ENCODE data around the gene ABCC6. TPM values are rescaled to one million over a fixed set of nuclear protein-coding genes. Genes with fewer than 3 reads are reported as not detected.

The ABCC6 gene
- total and polyA plus RNA-seq, 3 donors from 2014 or later = 0.87 to 1.5 (median 1.0) TPM

DNA sequence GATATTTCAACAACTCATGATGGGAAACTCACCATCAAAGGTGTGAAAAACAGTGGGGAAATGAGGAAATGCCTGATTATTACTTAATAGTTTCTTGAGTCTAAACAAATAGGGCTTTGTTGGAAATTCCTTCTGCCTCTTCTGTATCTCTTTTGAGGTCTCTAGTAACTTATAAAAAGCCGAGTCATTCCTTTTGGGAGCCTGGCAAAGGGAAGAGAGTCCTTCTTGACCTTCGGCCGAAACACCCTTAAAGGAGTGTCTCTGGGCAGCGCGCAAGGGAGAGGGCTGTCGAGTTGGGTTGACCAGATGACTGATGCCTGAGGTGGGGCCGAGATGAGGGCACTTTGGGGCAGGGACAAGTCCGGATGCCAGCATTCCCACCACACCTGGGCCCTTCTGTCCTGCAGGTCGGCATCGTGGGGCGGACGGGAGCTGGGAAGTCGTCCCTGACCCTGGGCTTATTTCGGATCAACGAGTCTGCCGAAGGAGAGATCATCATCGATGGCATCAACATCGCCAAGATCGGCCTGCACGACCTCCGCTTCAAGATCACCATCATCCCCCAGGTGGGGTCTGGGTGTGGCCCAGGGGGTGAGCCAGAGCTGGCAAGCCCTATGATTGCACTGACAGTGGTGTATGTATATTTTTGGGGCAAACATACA is 89.2 kb downstream of the ABCC6 start:
- Histone ChIP-seq H3K27ac (peak overlapping the region in 1 of 2 donors; percentile 71), H3K4me1 (peaks cover 13% of the 10 kb centered on the region), H3K9me3 (no peaks in the 10 kb centered on the region), H3K27me3 (no peaks in the 10 kb centered on the region), H3K4me3 (no peak overlapping the region), H3K36me3 (ENCODE audit: low read depth, missing control alignments) (no peaks in the 10 kb centered on the region)
- DNase-seq = no peak
- 88 to 95% methylated on average over 18 to 21 of the region's 21 CpGs for WGBS, 2 donors
- intact Hi-C loops (cut with DNase I; ENCODE audit: low total_unique reads) = no loop called here
- TF ChIP-seq, protein P1, sequence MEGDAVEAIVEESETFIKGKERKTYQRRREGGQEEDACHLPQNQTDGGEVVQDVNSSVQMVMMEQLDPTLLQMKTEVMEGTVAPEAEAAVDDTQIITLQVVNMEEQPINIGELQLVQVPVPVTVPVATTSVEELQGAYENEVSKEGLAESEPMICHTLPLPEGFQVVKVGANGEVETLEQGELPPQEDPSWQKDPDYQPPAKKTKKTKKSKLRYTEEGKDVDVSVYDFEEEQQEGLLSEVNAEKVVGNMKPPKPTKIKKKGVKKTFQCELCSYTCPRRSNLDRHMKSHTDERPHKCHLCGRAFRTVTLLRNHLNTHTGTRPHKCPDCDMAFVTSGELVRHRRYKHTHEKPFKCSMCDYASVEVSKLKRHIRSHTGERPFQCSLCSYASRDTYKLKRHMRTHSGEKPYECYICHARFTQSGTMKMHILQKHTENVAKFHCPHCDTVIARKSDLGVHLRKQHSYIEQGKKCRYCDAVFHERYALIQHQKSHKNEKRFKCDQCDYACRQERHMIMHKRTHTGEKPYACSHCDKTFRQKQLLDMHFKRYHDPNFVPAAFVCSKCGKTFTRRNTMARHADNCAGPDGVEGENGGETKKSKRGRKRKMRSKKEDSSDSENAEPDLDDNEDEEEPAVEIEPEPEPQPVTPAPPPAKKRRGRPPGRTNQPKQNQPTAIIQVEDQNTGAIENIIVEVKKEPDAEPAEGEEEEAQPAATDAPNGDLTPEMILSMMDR (IDR thresholded peaks at IDR 0.05) = no peak
- TF ChIP-seq POLR2A (IDR thresholded peaks at IDR 0.05) = no peak

DNA sequence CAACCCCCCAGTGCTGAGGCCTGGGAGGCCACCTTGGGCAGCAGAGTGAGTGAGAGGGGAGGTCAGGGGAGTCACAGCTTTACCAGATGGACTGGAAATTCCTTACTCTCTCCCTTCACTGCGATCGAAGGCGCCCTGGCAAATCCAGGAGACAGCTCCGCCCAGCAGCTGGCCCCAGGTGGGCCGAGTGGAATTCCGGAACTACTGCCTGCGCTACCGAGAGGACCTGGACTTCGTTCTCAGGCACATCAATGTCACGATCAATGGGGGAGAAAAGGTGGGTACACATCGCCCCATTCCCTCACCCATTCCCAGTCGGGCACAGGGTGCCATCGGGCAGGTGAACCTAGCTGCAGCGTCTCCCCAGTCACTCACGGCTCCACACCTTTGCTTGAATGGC is 91.6 kb downstream of the ABCC6 start:
- H3K4me3 ChIP-seq = no peak overlapping the region
- no peaks in the 10 kb centered on the region for H3K27me3 ChIP-seq
- H3K27ac ChIP-seq = no peak overlapping the region
- no peaks in the 10 kb centered on the region for H3K36me3 ChIP-seq (ENCODE audit: low read depth, missing control alignments)
- H3K4me1 ChIP-seq = peaks cover 13% of the 10 kb centered on the region
- no peak for DNase-seq
- TF ChIP-seq, protein P1 (IDR thresholded peaks at IDR 0.05) = no peak
- TF ChIP-seq POLR2A (IDR thresholded peaks at IDR 0.05) = no peak
- H3K9me3 ChIP-seq = no peaks in the 10 kb centered on the region
- WGBS, 2 donors = 90 to 94% methylated on average over 15 of the region's 15 CpGs
- intact Hi-C loops (cut with DNase I; ENCODE audit: low total_unique reads) = no loop called here

DNA sequence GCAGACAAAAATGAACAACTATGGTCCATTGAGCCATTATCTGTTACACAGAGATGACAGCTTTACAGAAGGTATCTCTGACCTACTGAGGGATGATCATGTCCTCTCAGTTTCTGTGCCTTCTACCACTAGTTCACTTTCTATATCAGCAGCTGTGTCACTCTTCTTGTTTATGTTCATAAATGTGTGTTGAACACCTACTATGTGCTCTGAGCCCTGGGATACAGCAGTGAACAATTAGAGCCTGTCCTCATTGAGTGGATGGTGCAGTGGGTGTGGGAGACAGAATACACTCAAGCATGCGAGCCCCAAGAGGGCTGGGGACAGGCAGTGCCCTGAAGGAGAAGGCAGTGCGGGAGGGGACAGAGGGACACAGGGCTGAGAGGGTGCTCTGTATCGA is 92.1 kb downstream of the ABCC6 start:
- no peak for DNase-seq
- TF ChIP-seq, protein P1 (IDR thresholded peaks at IDR 0.05) = no peak
- no peak for TF ChIP-seq POLR2A (IDR thresholded peaks at IDR 0.05)
- intact Hi-C loops (cut with DNase I; ENCODE audit: low total_unique reads) = no loop called here
- H3K9me3 ChIP-seq = no peaks in the 10 kb centered on the region
- H3K4me1 ChIP-seq = peaks cover 13% of the 10 kb centered on the region
- WGBS, 2 donors = 90 to 95% methylated on average over 3 of the region's 3 CpGs
- no peaks in the 10 kb centered on the region for H3K36me3 ChIP-seq (ENCODE audit: low read depth, missing control alignments)
- no peaks in the 10 kb centered on the region for H3K27me3 ChIP-seq
- no peak overlapping the region for H3K27ac ChIP-seq
- no peak overlapping the region for H3K4me3 ChIP-seq

DNA sequence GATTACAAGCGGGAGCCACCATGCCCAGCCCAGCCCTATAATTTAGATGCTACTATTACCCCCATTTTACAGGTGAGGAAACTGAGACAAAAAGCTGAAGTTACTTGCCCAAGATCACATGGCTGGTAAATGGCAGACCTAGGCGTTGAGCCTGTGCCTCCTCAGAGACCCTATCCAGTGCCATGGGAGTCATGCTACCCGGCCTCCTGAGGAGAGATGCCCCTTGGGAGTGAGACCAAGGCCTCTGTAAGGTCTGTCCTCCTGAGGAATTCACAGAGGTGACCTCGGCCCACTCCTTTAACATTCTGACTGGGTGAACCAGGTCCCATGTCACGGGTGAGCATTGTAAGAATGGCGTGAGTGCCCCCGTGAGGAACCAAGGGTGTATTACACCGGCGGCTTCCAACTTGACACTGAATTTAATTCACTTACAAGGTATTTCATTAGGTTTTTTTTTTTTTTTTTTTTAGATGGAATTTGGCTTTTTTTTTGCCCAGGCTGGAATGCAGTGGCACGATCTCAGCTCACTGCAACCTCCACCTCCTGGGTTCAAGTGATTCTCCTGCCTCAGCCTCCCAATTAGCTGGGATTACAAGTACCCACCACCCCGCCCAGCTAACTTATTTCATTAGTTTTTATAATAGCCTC is 95.7 kb downstream of the ABCC6 start:
- peak; percentile 83 for DNase-seq
- no peak for TF ChIP-seq POLR2A (IDR thresholded peaks at IDR 0.05)
- TF ChIP-seq, protein P1 (IDR thresholded peaks at IDR 0.05) = peak; percentile 73 to 93 (median 91)
- Histone ChIP-seq H3K9me3 (no peaks in the 10 kb centered on the region), H3K4me1 (peaks cover 1% of the 10 kb centered on the region), H3K4me3 (no peak overlapping the region), H3K27me3 (no peaks in the 10 kb centered on the region), H3K27ac (peak overlapping the region; percentile 26 to 30), H3K36me3 (ENCODE audit: low read depth, missing control alignments) (no peaks in the 10 kb centered on the region)
- intact Hi-C loops (cut with DNase I; ENCODE audit: low total_unique reads) = no loop called here
- WGBS, 2 donors = 49 to 54% methylated on average over 10 to 11 of the region's 11 CpGs

All from testis (tissue), 3 donors.